D721Med (cell line): Measurements from ENCODE around the gene KIAA1549.

Experiments
- DNase-seq: peaks from one replicate; pipeline ENCODE4 v3.0.0; 2011; ENCODE audit warnings: low spot score; ENCODE audit not compliant: insufficient read length
- FAIRE-seq: peaks from 2 replicates; lab custom pipeline; 2011; peaks lifted over from hg19 to GRCh38; lab: Jason Lieb, UNC
- CTCF ChIP-seq: IDR thresholded peaks from 2 replicates; pipeline ENCODE4 v1.5.1; 2012; ENCODE audit warnings: mild to moderate bottlenecking, control low read depth; ENCODE audit not compliant: insufficient read depth; ENCODE audit errors: missing control alignments

The KIAA1549 gene

GRCh38 chr7:138952791-138953190 lies 28.4 kb downstream of the KIAA1549 start:
- DNase-seq = no peak

GRCh38 chr7:138951953-138952352 lies 29.2 kb downstream of the KIAA1549 start:
- TF ChIP-seq CTCF = no peak
- FAIRE-seq (no peak), DNase-seq (no peak)

More at GRCh38 chr7:138952791-138953190, 28.4 kb downstream of the KIAA1549 start:
- no peak for TF ChIP-seq CTCF
- no peak for FAIRE-seq

GRCh38 chr7:138949421-138950088 lies 31.6 kb downstream of the KIAA1549 start:
- no peak for FAIRE-seq
- no peak for TF ChIP-seq CTCF

GRCh38 chr7:138948403-138948802 lies 32.8 kb downstream of the KIAA1549 start:
- no peak for FAIRE-seq
- TF ChIP-seq CTCF = no peak
- no peak for DNase-seq

More at GRCh38 chr7:138949421-138950088, 31.6 kb downstream of the KIAA1549 start:
- DNase-seq = no peak

GRCh38 chr7:138945821-138946220 lies 35.4 kb downstream of the KIAA1549 start:
- no peak for TF ChIP-seq CTCF
- FAIRE-seq = no peak
- no peak for DNase-seq

GRCh38 chr7:138945154-138945553 lies 36.0 kb downstream of the KIAA1549 start:
- TF ChIP-seq CTCF = no peak
- DNase-seq (peak; percentile 51), FAIRE-seq (peak; percentile 89)

- FAIRE-seq = no peak
- no peak for TF ChIP-seq CTCF
Measured at GRCh38 chr7:138944592-138944991, 36.6 kb downstream of the KIAA1549 start.

More at GRCh38 chr7:138944592-138944991, 36.6 kb downstream of the KIAA1549 start:
- no peak for DNase-seq
